Spleen (tissue), 11 donors: Measurements from ENCODE around the gene DPM1. TPM values are rescaled to one million over a fixed set of nuclear protein-coding genes. Genes with fewer than 3 reads are reported as not detected.

Experiments
- DNase-seq: peaks from one replicate; pipeline ENCODE4 v3.0.0-alpha.2; 2020
- H3K27ac ChIP-seq, 8 donors: fragments of 200-600 bp; sonication (generic) in 7 of 8; 1 replicate in 4 of 8; 2 replicates in 4 of 8; pipeline versions ENCODE4 v1.5.0 to v1.8.0; 2016 to 2021; ENCODE audit warnings: inconsistent platforms in 4 of 8, mild to moderate bottlenecking in 4 of 8, moderate library complexity in 1 of 8
- H3K27me3 ChIP-seq, 7 donors: fragments of 200-600 bp; sonication (generic) in 6 of 7; replicated peaks in 1 of 7; 1 replicate in 4 of 7; 2 replicates in 3 of 7; pipeline versions ENCODE4 v1.5.0 to v1.8.0; 2016 to 2021; ENCODE audit warnings: inconsistent platforms in 3 of 7, mild to moderate bottlenecking in 1 of 7
- H3K36me3 ChIP-seq, 6 donors: fragments of 200-600 bp; sonication (generic) in 5 of 6; 1 replicate in 4 of 6; 2 replicates in 2 of 6; pipeline versions ENCODE4 v1.5.0 to v1.8.0; 2016 to 2021; ENCODE audit warnings: inconsistent platforms in 2 of 6
- H3K4me1 ChIP-seq, 6 donors: fragments of 200-600 bp; sonication (generic) in 5 of 6; 1 replicate in 3 of 6; 2 replicates in 3 of 6; pipeline versions ENCODE4 v1.5.0 to v1.8.0; 2016 to 2021; ENCODE audit warnings: inconsistent platforms in 3 of 6
- H3K4me3 ChIP-seq, 8 donors: fragments of 200-600 bp; sonication (generic) in 7 of 8; 1 replicate in 4 of 8; 2 replicates in 4 of 8; pipeline versions ENCODE4 v1.5.0 to v1.8.0; 2016 to 2021; ENCODE audit warnings: inconsistent platforms in 4 of 8, mild to moderate bottlenecking in 4 of 8, moderate library complexity in 2 of 8
- H3K9me3 ChIP-seq, 8 donors: fragments of 200-600 bp; sonication (generic) in 7 of 8; 1 replicate in 4 of 8; 2 replicates in 4 of 8; pipeline versions ENCODE4 v1.5.0 to v1.8.0; 2016 to 2021; ENCODE audit warnings: inconsistent platforms in 4 of 8
- CTCF ChIP-seq, 11 experiments: fragments of 200-600 bp in 7 of 11; fragments of 450-650 bp in 4 of 11; sonication (generic) in 4 of 11; IDR thresholded peaks in 8 of 11; conservative IDR thresholded peaks in 3 of 11; 1 replicate in 7 of 11; 2 replicates in 4 of 11; pipeline versions ENCODE4 v1.4.0 to v1.8.0; 2016 to 2021; ENCODE audit warnings: antibody characterized with exemption in 11 of 11, inconsistent platforms in 4 of 11, mild to moderate bottlenecking in 1 of 11
- POLR2A ChIP-seq, 3 donors: fragments of 450-650 bp; IDR thresholded peaks; one replicate each; pipeline ENCODE4 v1.5.1; 2017; ENCODE audit warnings: antibody characterized with exemption in 3 of 3, mild to moderate bottlenecking in 1 of 3
- POLR2AphosphoS5 ChIP-seq, 3 donors: sonication (generic); formaldehyde crosslinking; IDR thresholded peaks; one replicate each; pipeline ENCODE4 v1.5.1; 2017; ENCODE audit warnings: antibody characterized with exemption in 3 of 3
- WGBS, 5 donors: extraction: QIAGEN DNeasy Blood & Tissue Kit in 3 of 5; methylation state at CpG; one replicate each; pipeline versions ENCODE4 v1.1.5 to v1.1.7; 2013 to 2018; 5-methylcytosine and 5-hydroxymethylcytosine counted together
- intact Hi-C: fragments of 100-400 bp; cut with DNase I; formaldehyde crosslinking; loops from one replicate; pipeline ENCODE4 v1.15.0; 2023; ENCODE audit warnings: low total_unique reads
- polyA plus RNA-seq, 3 donors: library from polyadenylated mRNA; stranded (reverse); fragments of 200-250 nt; gene quantifications; one replicate each; pipeline ENCODE4 v1.2.1, GENCODE V29; 2013
- total RNA-seq, 7 donors: library from RNA; depleted of rRNA in 3 of 7; stranded (reverse); fragments of >200 nt in 3 of 7; fragmentation: NEBNext Ultra II Directional in 4 of 7; extraction: Animal tissue kit (Norgen Biotek cat#: 25700) in 4 of 7; gene quantifications; one replicate each; pipeline versions ENCODE4 v1.1.0 to v1.2.1, GENCODE V29; 2016 to 2021
- donor health status: healthy with polysubstance abuse.
- donor health status: DM: no; HTN: no; CAD: no; lungs with moderate emphysema.
- donor health status: DM: no; HTN: no; CAD: no.
- donor health status: Bipolar disorder and iron deficiency.
- donor health status: healthy.
- donor health status: DM: no; HTN: no; CAD: no.
- donor health status: DM: yes; HTN: yes; CAD: no.

DPM1 gene
- total and polyA plus RNA-seq, 10 donors = 28.1 to 65.0 (median 43.8) TPM

- 67 to 84% (median 78%) methylated on average over 2 of the region's 2 CpGs for WGBS, 5 donors
- H3K4me3 ChIP-seq = no peak overlapping the region
- no peaks in the 10 kb centered on the region for H3K27me3 ChIP-seq
- no peak for DNase-seq
- H3K36me3 ChIP-seq = peaks cover 0 to 29% (median 3%) of the 10 kb centered on the region in 6 donors
- intact Hi-C loops = no loop called here
- no peaks in the 10 kb centered on the region for H3K9me3 ChIP-seq
- H3K4me1 ChIP-seq = peaks cover 36 to 99% (median 78%) of the 10 kb centered on the region in 6 donors
- H3K27ac ChIP-seq = peak overlapping the region in 1 of 8 donors; percentile 1
- TF ChIP-seq CTCF (IDR thresholded peaks at IDR 0.05 in 8 of 11, conservative IDR thresholded peaks at IDR 0.05 in 3 of 11) = no peak
- peak in 1 of 3 donors; percentile 12 for TF ChIP-seq POLR2AphosphoS5 (IDR thresholded peaks at IDR 0.05)
- TF ChIP-seq POLR2A (IDR thresholded peaks at IDR 0.05) = no peak
These were observed 44.5 kb downstream of the DPM1 start for GRCh38 chr20:50913690-50914375.

GRCh38 chr20:50911716-50912115, 46.6 kb downstream of the DPM1 start:
- TF ChIP-seq CTCF (IDR thresholded peaks at IDR 0.05 in 8 of 11, conservative IDR thresholded peaks at IDR 0.05 in 3 of 11) (no peak), POLR2A (IDR thresholded peaks at IDR 0.05) (no peak), POLR2AphosphoS5 (IDR thresholded peaks at IDR 0.05) (no peak)
- Histone ChIP-seq H3K4me3 (no peak overlapping the region), H3K27ac (no peak overlapping the region), H3K27me3 (no peaks in the 10 kb centered on the region), H3K36me3 (peaks cover 0 to 32% (median 3%) of the 10 kb centered on the region in 6 donors), H3K4me1 (peaks cover 21 to 97% (median 59%) of the 10 kb centered on the region in 6 donors), H3K9me3 (no peaks in the 10 kb centered on the region)
- no peak for DNase-seq
- intact Hi-C loops = no loop called here
- WGBS, 5 donors = 60 to 78% (median 64%) methylated on average over 1 of the region's 1 CpG

GRCh38 chr20:50911030-50911429, 47.3 kb downstream of the DPM1 start:
- TF ChIP-seq POLR2A (IDR thresholded peaks at IDR 0.05) (no peak), CTCF (IDR thresholded peaks at IDR 0.05 in 8 of 11, conservative IDR thresholded peaks at IDR 0.05 in 3 of 11) (no peak)
- H3K4me3 ChIP-seq = no peak overlapping the region
- no peak for DNase-seq
- H3K4me1 ChIP-seq = peaks cover 16 to 97% (median 55%) of the 10 kb centered on the region in 6 donors
- H3K36me3 ChIP-seq = peaks cover 0 to 32% (median 3%) of the 10 kb centered on the region in 6 donors
- no peak overlapping the region for H3K27ac ChIP-seq
- intact Hi-C loops = no loop called here
- no peaks in the 10 kb centered on the region for H3K27me3 ChIP-seq
- no peaks in the 10 kb centered on the region for H3K9me3 ChIP-seq
- 59 to 86% (median 72%) methylated on average over 3 of the region's 3 CpGs for WGBS, 5 donors

GRCh38 chr20:50909413-50909812, 48.9 kb downstream of the DPM1 start:
- no peak for DNase-seq
- intact Hi-C loops = no loop called here
- H3K27ac ChIP-seq = no peak overlapping the region
- H3K36me3 ChIP-seq = peaks cover 0 to 34% (median 3%) of the 10 kb centered on the region in 6 donors
- H3K9me3 ChIP-seq = no peaks in the 10 kb centered on the region
- no peaks in the 10 kb centered on the region for H3K27me3 ChIP-seq
- H3K4me1 ChIP-seq = peaks cover 3 to 97% (median 50%) of the 10 kb centered on the region in 6 donors
- WGBS, 5 donors = 75 to 95% (median 89%) methylated on average over 3 of the region's 3 CpGs
- no peak overlapping the region for H3K4me3 ChIP-seq
- TF ChIP-seq CTCF (IDR thresholded peaks at IDR 0.05 in 8 of 11, conservative IDR thresholded peaks at IDR 0.05 in 3 of 11) = no peak
- TF ChIP-seq POLR2AphosphoS5 (IDR thresholded peaks at IDR 0.05) = no peak
- TF ChIP-seq POLR2A (IDR thresholded peaks at IDR 0.05) = no peak
